Measurements from ENCODE around the gene KLK15. TPM values are rescaled to one million over a fixed set of nuclear protein-coding genes. Genes with fewer than 3 reads are reported as not detected.
"Not testable (repeated sequence)": the region's sequence is repeated elsewhere in the genome, so short reads cannot be mapped to it uniquely, and the experiment has no call there.

Gene KLK15
- total RNA-seq, 1 donor from 2014 or later: not detected

DNA sequence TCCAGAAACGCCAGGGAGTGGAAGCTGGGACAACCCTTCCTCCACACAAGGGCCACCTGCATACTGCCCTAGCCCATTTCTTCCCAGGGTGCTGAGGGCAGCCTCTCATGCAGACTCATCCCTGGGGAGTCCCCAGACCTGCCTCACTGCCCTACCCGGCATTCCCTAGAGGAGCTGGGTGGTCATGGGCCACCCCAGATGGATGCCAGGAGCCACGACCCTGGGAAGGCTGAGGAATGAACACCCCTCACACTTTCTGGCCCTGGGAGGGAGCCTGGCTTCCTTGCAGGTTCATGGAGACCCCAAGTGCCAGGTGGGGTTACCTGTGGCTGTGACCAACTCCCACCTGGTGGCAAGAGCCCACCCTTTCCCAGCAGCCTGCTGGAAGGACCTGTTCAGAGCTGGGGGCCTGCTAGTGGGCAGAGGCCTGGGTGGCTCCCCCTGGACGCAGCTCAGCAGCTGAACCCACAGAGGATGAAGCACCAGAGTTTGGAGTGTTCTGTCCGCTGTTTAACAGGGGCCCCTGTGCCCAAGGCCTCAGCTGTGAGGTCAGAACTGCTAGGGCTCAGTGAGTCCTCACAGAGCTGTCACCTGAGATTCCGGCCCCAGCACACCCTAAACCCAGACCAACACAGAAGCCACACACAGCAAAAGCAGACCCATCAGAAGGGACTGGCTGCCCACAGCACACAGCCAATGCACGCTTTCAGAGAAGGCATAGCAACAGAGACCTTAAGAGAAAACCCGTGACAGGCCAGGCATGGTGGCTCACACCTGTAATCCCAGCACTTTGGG lies 36.5 kb downstream of the KLK15 start:
- no peak for DNase-seq (ENCODE audit: low read depth in 2 of 2)

DNA sequence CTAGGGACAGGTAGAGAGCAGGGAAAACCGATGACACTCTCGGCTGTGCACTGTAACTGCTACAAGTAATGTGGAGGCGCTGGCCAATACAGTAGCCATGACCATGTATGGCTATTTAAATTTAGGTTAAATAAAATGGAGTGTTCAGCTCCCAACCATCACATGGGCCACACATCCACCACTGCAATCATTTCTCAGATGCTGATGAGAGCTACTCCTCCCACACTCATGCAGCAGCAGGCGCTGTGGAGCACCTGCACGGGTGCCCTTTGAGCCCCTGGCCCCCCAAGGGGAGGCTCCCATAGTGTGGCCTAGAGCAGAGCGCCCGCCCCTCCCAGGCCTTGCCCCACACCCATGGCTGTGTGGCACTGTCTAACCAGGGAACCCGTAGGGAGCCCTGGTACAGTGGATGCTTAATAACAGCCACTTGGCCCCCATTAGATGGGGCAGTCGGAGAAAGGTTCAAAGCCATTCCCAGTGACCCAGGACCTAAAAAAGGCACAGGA lies 37.2 kb downstream of the KLK15 start:
- no peak for DNase-seq (ENCODE audit: low read depth in 2 of 2)

DNA sequence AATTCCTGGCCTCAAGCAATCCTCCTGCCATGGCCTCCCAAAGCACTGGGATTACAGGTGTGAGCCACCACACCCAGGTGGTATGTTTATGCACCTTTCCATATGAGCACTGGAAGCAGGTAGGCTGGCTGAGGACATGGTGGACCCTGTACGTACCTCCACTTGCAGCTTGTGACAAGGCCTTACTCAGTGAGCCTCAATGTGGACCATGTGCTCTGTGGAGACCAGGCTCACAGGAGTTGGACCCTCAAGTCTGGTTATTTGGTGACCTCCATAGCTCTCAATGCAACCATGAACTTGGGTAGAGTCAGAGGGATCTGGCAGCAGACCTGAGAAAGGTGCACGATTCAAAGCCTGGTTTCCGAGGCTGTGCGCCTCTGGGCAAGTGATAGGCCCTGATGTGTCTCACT lies 37.7 kb downstream of the KLK15 start:
- DNase-seq (ENCODE audit: low read depth in 2 of 2): no peak

DNA sequence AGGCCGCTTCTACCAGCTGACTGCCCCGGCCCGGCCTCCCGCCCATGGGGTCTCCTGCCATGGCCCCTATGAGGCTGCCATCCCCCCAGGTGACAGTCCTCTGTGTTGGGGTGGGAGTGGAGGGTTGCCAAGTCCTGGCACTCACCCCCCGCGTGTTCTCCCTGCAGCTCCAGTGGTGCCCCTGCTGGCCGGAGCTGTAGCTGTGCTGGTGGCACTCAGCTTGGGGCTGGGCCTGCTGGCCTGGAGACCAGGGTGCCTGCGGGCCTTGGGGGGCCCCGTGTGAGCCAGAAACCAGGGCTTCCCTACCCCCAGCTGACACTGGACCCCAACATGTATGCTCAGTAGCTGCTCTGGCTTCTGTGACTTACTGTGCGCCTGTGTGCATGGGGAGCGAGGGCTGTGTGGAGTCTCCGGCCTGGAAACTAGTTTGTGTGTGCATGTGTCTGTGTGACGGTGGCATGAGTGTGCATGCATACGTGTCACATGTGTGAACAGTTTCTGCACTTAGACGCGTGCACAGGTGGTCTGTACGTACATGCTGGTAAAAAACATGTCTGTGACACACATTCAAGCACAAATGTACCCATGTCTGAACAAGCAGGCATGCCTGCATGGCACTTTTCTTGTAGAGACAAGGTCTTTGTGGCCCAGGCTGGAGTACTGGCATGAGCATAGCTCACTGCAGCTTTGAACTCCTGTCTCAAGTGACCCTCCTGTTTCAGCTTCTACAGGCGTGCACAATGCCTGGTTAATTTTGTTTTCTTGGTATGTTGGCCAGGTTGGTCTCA lies 38.3 kb downstream of the KLK15 start:
- DNase-seq (ENCODE audit: low read depth in 2 of 2): no peak

DNA sequence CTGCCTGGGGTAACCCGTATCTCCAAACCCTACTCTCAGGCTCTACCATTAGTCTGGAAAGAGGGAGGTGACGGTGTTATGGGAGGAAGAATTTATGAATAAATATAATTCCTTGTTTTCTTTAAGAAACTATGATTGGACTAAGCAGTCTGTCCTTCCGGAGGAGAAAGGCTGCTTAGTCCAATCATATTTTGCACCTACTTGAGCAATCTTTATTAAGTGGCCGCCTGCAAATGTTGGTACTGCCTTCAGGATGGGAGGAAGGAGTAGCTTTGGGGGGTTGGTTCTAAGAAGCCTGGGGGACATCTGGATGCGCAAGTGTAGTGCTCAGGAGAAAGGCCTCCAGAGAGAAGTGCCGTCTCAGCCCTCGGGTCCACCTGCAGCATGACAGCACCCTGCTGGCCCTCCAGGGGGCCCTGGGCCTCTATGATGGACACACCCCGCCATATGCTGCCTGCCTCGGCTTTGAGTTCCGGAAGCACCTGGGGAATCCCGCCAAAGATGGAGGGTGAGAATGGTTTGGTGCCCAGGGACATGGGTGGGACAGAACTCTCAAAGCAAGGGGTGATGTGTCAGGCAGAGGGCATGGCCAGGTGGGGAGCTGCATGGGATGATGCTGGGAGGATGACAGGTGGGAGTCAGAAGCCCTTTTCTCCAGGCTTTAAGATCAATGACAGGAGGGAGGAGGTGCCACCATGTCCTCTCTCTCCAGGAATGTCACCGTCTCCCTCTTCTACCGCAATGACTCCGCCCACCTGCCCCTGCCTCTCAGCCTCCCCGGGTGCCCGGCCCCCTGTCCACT lies 39.1 kb downstream of the KLK15 start:
- no peak for DNase-seq (ENCODE audit: low read depth in 2 of 2)

DNA sequence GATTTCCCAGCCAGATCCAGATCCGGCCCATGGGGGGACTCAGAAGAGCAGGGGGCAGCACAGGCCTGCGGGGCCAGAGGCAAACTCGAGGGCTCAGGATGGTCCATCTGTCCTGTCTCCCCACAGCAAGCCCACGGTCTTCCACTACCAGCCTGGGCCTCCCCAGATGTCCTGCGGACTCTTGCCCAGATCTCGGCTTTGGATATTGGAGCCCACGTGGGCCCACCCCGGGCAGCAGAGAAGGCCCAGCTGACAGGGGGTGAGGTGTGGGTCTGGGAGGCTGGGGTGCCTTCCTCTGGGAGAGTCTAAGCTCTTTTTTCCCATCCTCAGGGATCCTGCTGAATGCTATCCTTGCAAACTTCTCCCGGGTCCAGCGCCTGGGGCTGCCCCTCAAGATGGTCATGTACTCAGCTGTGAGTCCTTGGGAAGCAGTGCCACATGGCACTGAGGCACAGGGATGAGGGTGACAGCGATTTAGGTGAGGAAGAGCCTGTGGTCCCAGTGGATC lies 39.8 kb downstream of the KLK15 start:
- DNase-seq (ENCODE audit: low read depth in 2 of 2): no peak

DNA sequence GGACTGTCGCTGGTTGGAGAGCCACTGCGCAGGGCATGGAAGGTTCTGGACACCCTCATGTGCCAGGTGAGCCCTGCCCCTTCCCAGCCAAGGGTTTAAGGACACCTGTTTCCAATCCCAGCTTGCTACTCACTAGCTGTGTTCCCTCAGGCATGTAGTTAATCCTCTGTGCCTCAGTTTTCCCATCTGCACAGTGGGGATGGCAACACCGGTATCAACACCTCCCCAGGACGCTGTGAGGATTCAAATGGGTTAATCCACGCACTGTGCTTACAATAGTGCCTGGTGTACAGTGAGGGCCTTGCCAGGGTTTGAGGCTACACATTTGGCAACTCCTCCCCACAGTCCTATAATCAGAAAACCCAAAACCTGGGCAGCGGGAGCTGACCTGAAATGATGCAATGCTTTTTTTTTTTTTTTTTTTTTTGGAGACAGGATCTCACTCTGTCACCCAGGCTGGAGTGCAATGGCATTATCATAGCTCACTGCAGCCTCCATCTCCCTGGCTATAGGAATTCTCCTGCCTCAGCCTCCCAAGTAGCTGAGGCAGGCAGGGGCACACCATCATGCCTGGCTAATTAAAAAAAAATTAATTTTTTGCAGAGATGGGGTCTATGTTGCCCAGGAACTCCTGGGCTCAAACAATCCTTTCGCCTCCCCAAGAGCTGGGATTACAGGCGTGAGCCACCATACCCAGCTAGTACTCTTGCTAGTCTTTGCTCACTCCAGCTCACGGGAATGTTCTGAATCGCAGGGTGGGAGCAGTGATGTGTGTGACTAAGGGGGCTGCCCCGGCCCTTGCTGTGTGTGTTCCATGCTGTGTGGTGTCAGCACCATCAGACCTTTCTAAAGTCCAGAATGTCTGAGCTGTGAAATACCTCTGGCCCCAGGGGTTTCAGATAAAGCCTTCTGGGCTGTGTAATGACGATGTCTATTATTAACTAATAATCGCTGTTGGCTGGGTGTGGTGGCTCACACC lies 40.8 kb downstream of the KLK15 start:
- DNase-seq (ENCODE audit: low read depth in 2 of 2): no peak

DNA sequence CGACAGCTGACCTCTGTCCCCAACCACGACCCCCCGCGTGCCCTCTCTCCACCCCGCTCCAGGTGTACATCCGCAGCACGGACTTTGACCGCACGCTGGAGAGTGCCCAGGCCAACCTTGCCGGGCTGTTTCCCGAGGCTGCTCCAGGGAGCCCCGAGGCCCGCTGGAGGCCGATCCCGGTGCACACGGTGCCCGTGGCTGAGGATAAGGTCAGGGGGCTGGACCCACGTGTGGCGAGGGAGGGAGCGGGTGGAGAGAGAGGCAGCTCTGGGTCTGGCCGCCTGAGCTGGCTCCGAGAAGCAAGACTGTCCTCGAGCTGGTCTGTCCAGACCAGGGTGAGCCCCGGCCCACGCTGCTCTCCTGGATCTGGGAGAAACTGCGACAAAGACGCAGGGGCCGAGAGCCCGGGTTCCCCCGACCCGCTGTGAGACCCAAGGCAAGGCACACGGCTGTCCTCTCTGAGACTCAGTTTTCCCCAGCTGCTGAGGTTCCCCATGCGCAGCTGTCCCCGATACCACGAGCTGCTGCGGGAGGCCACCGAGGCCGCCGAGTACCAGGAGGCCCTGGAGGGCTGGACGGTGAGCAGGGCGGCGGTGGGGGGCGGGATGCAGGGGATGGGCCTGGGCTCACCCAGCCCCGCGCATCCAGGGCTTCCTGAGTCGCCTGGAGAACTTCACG lies 41.6 kb downstream of the KLK15 start:
- DNase-seq (ENCODE audit: low read depth in 2 of 2): no peak

DNA sequence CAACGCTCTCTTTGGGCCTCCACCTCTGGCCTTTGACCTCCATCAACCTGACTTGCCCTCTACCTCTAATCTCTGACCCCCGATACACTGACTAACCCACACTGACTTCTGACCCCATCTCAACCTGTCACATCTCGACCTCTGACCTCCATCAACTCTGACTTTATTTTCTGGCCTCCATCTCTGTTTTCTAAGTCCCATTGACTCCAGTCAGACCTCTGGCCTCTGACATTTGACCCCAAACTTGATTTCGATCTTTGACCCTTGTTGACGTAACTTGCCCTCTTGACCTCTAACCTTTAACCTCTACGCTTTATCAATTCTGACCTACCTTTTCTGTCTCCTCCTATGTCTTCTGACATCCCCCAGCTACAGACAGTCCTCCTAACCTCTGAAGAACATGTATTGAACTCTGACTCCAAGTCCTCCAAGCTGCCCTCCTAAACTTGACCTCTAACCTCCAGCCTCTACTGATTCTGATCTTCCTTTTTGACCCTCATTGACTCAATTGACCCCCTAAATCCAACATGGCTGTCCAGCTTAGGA lies 42.4 kb downstream of the KLK15 start:
- no peak for DNase-seq (ENCODE audit: low read depth in 2 of 2)

DNA sequence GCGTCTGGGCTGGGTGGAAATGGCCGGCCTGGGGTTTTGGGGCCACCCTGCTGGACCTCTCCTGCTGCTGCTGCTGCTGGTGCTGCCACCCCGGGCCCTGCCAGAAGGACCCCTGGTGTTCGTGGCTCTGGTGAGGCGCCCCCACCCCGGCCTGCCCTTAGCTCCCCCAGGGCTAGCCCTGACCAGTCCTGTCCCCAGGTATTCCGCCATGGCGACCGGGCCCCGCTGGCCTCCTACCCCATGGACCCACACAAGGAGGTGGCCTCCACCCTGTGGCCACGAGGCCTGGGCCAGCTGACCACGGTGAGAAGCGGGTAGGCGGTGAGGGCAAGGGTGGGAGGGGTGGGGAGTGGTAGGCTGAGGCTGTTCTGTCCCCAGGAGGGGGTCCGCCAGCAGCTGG lies 43.0 kb downstream of the KLK15 start, which contains the start of gene ACP4:
TSS of gene ACP4 (plus strand) at position 20 of the 400 bp plus-strand sequence. CDS start at position 20, 0 bp downstream.
- DNase-seq (ENCODE audit: low read depth in 2 of 2): no peak

DNA sequence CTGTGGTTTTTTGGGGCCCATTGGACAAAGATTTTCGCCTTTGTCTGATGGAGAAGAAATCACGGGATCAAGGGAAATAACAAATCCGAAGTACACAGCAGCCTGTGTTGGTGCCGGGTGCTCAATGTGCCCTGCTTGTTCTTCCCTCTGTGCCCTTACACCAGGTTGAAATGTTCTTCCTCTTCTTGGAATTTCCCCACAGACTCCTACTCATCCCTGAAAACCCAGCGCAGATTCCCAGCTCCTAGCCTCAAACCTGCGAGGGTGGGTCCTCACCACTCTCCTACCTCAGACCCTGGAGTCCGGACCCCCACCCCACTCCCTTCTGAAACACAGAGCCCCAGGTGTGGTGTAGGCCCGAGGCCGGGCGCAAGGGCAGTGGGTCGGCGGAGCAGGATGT lies 48.0 kb downstream of the KLK15 start:
- DNase-seq (ENCODE audit: low read depth in 2 of 2): no peak

DNA sequence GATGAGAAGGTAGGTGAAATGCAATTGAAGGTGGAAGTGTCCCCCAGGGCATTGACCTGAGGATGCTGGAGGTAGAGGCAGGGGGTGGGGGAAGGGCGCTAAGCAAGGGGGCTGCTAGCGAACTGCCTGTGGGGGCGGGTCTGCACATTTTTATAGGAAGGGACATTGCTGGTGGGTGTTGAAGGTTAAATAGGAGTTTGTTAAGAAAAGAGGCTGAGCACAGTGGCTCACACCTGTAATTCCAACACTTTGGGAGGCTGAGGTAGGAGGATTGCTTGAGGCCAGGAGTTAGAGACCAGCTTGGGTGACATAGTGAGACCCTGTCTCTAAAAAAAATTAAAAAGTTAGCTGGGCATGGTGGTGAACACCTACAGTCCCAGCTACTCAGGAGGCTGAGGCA lies 48.7 kb downstream of the KLK15 start:
- no peak for DNase-seq (ENCODE audit: low read depth in 2 of 2)

DNA sequence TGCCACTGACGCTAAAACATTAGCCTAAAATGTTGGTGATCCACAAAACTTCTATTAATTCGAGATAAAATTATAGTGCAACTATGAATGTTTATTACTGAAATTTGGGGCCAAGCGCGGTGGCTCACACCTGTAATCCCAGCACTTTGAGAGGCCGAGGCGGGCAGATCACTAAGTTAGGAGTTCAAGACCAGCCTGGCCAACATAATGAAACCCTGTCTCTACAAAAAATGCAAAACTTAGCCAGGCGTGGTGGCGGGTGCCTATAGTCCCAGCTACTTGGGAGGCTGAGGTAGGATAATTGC lies 49.6 kb downstream of the KLK15 start:
- DNase-seq (ENCODE audit: low read depth in 2 of 2): not testable (repeated sequence)

DNA sequence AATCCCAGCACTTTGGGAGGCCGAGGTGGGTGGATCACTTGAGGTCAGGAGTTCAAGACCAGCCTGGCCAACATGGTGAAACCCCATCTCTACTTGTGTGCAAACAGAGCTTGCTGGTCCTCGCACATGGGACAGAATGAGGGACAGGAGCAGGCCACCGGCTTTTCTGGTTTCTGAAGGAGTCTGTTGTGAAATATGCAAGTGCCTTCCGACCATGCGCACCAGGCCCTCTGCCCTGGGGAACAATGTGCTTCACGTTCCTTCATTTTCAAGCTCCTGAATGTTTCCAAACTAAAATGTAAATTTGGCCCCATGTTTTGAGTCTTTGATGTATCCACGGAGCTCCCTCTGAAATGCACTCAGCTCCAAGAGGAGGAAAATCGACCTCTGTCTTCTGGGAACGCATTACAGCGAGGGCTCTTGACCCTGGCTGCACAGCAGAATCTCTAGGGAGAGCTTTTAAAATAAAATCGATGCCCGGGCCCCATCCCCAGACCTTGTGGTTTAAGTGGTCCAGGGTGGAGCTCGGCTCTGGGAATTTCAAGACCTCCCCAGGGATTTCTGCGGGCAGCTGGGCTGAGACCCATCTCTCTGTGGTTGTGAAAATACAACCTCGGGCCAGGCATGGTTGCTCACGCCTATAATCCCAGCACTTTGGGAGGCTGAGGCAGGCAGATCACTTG lies 52.5 kb downstream of the KLK15 start:
- DNase-seq (ENCODE audit: low read depth in 2 of 2): no peak

DNA sequence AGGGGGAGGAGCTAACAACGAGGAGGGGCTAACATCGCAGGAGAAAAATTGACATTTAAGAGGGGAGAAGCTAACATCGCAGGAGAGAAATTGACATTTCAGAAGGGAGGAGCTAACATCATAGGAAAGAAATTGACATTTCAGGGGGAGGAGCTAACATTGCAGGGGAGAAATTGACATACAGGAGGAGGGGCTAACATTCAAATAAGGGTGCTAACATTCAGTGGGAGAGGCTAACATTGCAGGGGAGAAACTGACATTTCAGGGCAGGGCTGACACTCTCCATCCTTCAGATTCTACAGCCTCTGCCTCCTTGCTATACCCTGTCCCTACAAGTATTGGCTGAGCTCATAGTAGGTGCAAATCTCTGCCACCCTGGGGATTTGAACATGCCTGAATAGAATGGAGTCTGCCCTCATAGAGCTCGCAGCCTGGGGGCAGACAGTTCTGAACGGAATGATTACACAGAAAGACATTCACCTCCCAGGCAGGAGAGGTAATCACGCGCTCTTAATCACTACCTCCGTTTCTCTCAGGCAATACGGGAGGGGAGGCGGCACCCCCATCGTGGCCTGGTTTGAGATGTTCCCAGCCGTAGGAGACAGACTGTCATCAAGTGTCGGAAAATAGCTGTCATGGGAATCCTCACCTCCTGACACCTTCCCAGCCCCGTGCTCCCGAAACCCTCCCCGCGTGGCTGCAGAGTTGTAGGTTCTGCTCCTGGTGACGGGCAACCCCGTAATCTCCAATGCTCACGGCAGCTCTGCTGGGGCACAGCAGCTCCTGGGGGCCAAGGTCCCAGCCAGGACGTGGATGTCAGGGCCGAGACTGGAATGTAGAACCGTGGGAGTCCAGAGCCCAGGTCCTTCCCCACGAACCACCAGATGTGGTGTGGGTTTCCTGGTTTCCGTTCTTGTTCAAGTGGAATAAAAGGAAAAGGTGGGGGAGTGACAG lies 53.6 kb downstream of the KLK15 start:
- no peak for DNase-seq (ENCODE audit: low read depth in 2 of 2)

DNA sequence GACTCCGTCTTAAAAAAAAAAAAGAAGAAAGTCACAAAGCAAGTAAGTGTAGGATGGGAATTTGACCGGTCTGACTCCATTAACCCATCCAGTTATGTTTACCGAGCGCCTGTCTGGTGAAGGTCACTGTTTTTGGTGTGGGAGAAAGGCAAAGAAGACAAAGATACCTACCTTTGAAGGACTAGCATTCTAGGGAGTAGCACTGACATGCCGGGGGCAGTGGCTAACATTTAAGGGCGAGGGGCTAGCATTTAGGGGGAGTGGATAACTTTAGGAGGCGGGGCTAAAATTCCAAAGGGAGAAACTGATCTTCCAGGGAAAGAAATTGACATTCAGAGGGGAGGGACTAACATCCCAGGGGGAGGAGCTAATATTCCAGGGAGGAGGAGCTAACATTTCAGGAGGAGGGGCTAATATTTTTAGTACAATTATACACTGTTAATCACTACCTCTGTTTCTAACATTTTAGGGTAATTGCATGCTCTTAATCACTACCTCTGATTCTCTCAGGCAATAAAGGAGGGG lies 54.4 kb downstream of the KLK15 start:
- DNase-seq (ENCODE audit: low read depth in 2 of 2): no peak

DNA sequence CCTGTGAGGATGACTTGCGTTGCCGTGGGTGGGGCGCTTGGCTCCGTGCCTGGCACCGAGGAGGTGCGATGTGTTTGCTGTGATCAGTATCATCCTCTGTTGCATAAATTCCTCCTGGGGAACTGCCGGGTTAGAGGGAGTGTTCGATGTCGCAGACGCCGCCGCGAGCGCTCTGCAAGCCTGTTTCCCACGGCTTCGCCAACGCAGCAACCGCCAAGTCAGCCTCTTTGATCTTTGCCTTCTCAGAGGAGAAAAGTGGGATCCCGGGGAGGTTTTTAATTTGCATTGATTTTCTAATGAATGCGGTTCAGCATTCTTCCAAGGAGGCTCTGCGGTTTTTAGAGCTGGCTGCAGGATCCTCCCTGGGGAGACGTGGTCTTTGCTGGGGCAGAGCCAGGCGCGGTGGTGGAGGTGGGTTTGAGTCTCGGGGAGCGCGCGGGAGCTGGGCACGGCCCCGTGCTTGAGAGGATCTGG lies 55.5 kb downstream of the KLK15 start:
- no peak for DNase-seq (ENCODE audit: low read depth in 2 of 2)

DNA sequence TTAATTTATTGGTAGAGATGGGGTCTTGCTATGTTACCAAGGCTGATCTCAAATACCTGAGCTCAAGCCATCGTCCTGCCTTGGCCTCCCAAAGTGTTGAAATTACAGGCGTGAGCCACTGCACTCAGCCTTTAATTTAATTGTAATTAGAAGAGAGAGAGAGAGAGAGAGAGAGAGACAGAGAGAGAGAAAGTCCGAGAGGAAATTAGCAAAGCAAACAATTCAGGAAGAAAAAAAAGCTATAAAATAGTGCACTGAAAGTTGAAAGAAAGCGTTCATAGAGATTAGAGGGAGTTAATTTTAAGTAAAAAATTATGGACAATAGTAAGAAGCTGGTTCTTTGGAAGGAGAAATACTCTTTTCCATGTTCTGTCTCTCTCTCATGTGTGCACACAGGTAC lies 56.1 kb downstream of the KLK15 start:
- DNase-seq (ENCODE audit: low read depth in 2 of 2): no peak
